Testis (tissue), 2 donors: ENCODE data around the gene MEMO1.

Experiments
- CTCF ChIP-seq, 3 experiments: fragments of 450-650 bp in 2 of 3; fragments of 200-600 bp in 1 of 3; sonication (generic) in 1 of 3; IDR thresholded peaks; one replicate each; pipeline ENCODE4 v1.5.1; 2016 to 2019; ENCODE audit warnings: antibody characterized with exemption in 3 of 3, mild to moderate bottlenecking in 2 of 3, moderate library complexity in 1 of 3
- POLR2A ChIP-seq: fragments of 450-650 bp; IDR thresholded peaks from one replicate; pipeline ENCODE4 v1.6.1; 2017; ENCODE audit warnings: antibody characterized with exemption, mild to moderate bottlenecking, moderate library complexity

DNA sequence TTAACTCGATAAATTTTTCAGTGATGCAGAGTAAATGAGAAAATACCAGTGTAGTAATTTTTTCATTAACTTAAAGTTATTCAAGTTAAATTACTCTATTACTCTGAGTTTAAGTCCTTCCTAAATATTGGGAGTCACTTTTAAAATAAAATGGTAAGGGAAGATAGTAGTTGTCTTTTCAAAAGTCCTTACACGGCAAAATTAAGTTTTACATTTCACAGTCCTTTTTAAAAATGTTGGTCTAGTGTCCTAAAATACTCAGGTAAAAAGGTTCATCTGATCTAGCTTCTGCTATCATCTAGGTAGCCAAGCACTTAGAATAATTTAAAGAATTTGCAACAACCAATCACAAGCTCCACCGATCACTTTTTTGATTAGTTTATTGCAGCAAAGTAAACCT is 146.9 kb downstream of the MEMO1 start:
- no peak for TF ChIP-seq POLR2A
- no peak for TF ChIP-seq CTCF (IDR thresholded peaks at IDR 0.05)
